Glutamatergic neuron (in vitro differentiated cells): ENCODE results near the gene CLSTN2. TPM values are rescaled to one million over a fixed set of nuclear protein-coding genes. Genes with fewer than 3 reads are reported as not detected.

ENCODE experiments used
- DNase-seq: peaks from one replicate; pipeline ENCODE4 v3.0.0; 2022
- H3K27ac Mint-ChIP-seq: one replicate; pipeline ENCODE4 v1.8.0; 2020; ENCODE audit warnings: mild to moderate bottlenecking, mixed read lengths, inconsistent platforms; ENCODE audit not compliant: unreplicated experiment
- H3K27me3 Mint-ChIP-seq: one replicate; pipeline ENCODE4 v1.8.0; 2020; ENCODE audit warnings: mild to moderate bottlenecking, moderate library complexity, mixed read lengths, inconsistent platforms; ENCODE audit not compliant: unreplicated experiment
- H3K36me3 Mint-ChIP-seq: one replicate; pipeline ENCODE4 v1.8.0; 2020; ENCODE audit warnings: mild to moderate bottlenecking, mixed read lengths, inconsistent platforms; ENCODE audit not compliant: unreplicated experiment
- H3K4me1 Mint-ChIP-seq: one replicate; pipeline ENCODE4 v1.8.0; 2020; ENCODE audit warnings: mild to moderate bottlenecking, low read depth, mixed read lengths, inconsistent platforms; ENCODE audit not compliant: unreplicated experiment
- H3K4me3 Mint-ChIP-seq: one replicate; pipeline ENCODE4 v1.8.0; 2020; ENCODE audit warnings: mild to moderate bottlenecking, mixed read lengths, inconsistent platforms; ENCODE audit not compliant: unreplicated experiment
- H3K9me3 Mint-ChIP-seq: one replicate; pipeline ENCODE4 v1.8.0; 2020; ENCODE audit warnings: mild to moderate bottlenecking, moderate library complexity, mixed read lengths, inconsistent platforms; ENCODE audit not compliant: unreplicated experiment
- total RNA-seq: library from RNA; stranded (reverse); fragmentation: NEBNext Ultra II Directional; extraction: Animal tissue kit (Norgen Biotek cat#: 25700); gene quantifications from one replicate; pipeline ENCODE4 v1.2.1, GENCODE V29; 2021; ENCODE audit not compliant: unreplicated experiment
- TF ChIP-seq, protein P1 (sequence below): fragments of 200-600 bp; sonication (generic); IDR thresholded peaks from one replicate; pipeline ENCODE4 v1.5.0; 2021; ENCODE audit not compliant: partially characterized antibody, unreplicated experiment

The CLSTN2 gene
- total RNA-seq, 1 donor from 2014 or later, result 3.1 TPM

DNA sequence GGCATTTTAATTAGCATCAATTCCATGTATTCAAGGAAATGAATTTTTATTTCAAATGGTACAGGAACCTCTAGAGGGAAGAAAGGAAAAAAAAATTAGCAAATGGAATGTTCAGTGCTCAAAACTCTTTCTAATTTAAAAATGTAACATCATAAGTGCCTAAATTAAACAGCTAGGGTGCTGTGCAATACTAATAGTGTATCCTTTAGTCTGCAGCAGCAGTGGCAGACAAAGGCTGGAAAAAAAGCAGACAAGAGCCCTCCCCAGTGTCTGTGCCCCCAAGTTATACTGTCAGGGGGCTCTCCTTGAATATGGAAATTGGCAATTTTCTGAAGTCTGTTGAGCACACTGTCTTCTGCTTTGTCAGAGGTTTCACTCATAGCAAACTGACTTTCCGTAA lies 159.5 kb downstream of the CLSTN2 start:
- TF ChIP-seq, protein P1, sequence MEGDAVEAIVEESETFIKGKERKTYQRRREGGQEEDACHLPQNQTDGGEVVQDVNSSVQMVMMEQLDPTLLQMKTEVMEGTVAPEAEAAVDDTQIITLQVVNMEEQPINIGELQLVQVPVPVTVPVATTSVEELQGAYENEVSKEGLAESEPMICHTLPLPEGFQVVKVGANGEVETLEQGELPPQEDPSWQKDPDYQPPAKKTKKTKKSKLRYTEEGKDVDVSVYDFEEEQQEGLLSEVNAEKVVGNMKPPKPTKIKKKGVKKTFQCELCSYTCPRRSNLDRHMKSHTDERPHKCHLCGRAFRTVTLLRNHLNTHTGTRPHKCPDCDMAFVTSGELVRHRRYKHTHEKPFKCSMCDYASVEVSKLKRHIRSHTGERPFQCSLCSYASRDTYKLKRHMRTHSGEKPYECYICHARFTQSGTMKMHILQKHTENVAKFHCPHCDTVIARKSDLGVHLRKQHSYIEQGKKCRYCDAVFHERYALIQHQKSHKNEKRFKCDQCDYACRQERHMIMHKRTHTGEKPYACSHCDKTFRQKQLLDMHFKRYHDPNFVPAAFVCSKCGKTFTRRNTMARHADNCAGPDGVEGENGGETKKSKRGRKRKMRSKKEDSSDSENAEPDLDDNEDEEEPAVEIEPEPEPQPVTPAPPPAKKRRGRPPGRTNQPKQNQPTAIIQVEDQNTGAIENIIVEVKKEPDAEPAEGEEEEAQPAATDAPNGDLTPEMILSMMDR, result no peak
- H3K27me3 Mint-ChIP-seq, result peaks cover 5% of the 10 kb centered on the region
- peaks cover 6% of the 10 kb centered on the region for H3K4me1 Mint-ChIP-seq
- no peak overlapping the region for H3K4me3 Mint-ChIP-seq
- H3K36me3 Mint-ChIP-seq, result peaks cover 13% of the 10 kb centered on the region
- no peak overlapping the region for H3K27ac Mint-ChIP-seq
- H3K9me3 Mint-ChIP-seq, result peaks cover 10% of the 10 kb centered on the region
- no peak for DNase-seq

DNA sequence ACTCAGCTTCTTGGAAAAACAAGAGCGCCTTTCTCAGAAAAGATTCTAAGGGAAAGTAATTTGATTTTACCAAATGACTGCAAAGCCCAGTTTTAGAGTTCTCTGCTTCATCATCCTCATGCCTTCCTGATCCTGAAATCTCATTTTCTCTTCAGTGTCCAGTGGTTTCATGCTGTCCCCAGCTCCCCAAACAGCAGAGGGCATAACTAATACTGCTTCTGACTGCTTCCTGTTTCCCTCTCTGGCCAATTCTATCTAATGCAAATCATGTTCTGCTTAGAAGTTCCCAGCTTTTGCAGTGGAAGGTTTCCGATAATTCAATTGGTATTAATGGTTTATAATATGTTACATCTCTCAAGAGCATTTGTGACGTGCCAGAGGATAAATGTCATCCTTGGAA lies 161.1 kb downstream of the CLSTN2 start:
- no peak for DNase-seq
- TF ChIP-seq, protein P1, result no peak
- Mint-ChIP-seq H3K9me3 (peaks cover 3% of the 10 kb centered on the region), H3K36me3 (no peaks in the 10 kb centered on the region), H3K27me3 (peaks cover under 1% of the 10 kb centered on the region), H3K4me1 (peaks cover 6% of the 10 kb centered on the region), H3K4me3 (no peak overlapping the region), H3K27ac (no peak overlapping the region)

DNA sequence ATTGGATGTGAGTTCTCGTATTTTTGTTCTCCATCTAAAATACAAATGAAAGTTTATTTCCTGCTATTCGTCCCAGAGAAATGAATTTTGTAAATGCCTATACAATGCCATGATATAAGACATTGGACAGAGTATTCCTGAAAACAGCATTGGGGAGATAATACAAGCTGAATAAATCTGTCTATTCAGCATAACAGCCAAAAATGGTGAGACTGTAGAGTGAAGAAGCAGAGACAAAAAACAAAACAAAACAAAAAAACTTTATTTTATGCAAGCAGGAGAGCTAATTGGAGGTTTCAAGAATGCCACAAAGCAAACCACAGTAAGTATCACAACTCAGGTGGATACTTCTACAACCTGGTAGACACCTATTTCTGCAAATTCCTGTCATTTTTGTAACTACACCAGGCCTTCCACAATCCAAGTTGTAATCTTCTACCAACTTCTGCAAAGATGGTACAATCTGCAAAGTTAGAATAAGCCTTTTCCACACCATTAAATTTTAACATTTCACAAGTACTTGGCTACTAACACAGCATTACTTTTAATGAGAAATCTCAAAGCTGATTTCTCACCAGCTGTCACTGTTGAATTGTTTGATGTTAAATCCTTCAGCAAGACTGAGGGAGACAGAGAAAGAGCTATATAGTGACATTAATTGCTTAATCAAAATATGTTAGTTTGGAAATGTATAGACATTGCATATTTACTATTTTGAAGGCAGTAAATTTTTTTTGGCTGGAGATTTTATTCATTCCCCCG lies 163.1 kb downstream of the CLSTN2 start:
- Mint-ChIP-seq H3K4me1 (peaks cover under 1% of the 10 kb centered on the region), H3K4me3 (no peak overlapping the region), H3K27me3 (no peaks in the 10 kb centered on the region), H3K9me3 (no peaks in the 10 kb centered on the region), H3K36me3 (no peaks in the 10 kb centered on the region), H3K27ac (no peak overlapping the region)
- TF ChIP-seq, protein P1, result no peak
- no peak for DNase-seq

DNA sequence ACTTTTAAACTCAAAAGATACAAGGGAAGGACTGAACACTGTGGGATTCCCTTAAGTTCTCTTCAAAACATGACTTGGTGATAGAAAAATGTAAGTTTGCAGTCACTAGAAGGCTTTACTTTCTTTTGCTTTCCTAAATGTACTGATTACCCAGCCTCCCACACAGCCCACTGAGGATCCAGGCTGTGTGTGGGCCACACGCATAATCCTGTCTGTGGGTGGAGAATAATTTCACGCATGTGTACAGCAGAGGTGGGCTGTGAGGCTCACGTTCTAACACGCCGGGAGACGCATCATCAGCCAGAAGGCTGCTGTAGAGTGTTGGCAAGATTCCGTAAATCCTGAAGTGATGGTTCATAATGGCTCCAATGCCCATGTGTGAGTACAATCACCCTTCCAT lies 165.5 kb downstream of the CLSTN2 start:
- DNase-seq, result no peak
- Mint-ChIP-seq H3K36me3 (no peaks in the 10 kb centered on the region), H3K4me3 (no peak overlapping the region)

DNA sequence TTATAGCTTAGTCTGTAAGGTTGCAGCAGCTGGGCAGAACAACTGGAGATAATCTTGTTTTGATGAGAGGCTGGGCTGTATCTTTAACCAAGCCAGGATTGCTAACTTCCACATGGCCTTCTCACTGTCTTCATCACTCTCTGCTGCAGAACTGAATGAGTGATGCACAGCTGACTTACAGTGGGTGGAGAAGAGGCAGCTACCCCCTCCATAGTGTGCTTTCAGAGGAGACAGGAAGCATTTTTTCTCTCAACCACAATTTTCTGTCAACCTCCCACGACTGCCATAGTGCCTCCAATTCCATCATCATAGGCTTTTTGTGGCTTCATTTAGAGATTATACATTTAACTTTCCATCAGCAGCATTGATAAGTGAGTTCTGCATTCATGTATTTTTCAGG lies 168.2 kb downstream of the CLSTN2 start:
- Mint-ChIP-seq H3K4me3 (no peak overlapping the region), H3K4me1 (no peaks in the 10 kb centered on the region), H3K27me3 (no peaks in the 10 kb centered on the region), H3K9me3 (no peaks in the 10 kb centered on the region), H3K36me3 (no peaks in the 10 kb centered on the region), H3K27ac (no peak overlapping the region)
- TF ChIP-seq, protein P1, result no peak
- no peak for DNase-seq

More for the DNA sequence above, 165.5 kb downstream of the CLSTN2 start:
- Mint-ChIP-seq H3K4me1 (no peaks in the 10 kb centered on the region), H3K27ac (no peak overlapping the region), H3K9me3 (no peaks in the 10 kb centered on the region), H3K27me3 (no peaks in the 10 kb centered on the region)
- TF ChIP-seq, protein P1, result no peak
